GM12873 (cell line): ENCODE results near the gene MKLN1.

Experiments
- TF ChIP-seq, protein P1 (sequence below): IDR thresholded peaks from 2 replicates; pipeline ENCODE4 v1.5.1; 2012; ENCODE audit warnings: low read depth, mild to moderate bottlenecking, moderate library complexity, low read length, control low read depth; ENCODE audit not compliant: insufficient read depth; ENCODE audit errors: missing control alignments

The MKLN1 gene

GRCh38 chr7:131455546-131455945 is 127.9 kb downstream of the MKLN1 start:
- TF ChIP-seq, protein P1, sequence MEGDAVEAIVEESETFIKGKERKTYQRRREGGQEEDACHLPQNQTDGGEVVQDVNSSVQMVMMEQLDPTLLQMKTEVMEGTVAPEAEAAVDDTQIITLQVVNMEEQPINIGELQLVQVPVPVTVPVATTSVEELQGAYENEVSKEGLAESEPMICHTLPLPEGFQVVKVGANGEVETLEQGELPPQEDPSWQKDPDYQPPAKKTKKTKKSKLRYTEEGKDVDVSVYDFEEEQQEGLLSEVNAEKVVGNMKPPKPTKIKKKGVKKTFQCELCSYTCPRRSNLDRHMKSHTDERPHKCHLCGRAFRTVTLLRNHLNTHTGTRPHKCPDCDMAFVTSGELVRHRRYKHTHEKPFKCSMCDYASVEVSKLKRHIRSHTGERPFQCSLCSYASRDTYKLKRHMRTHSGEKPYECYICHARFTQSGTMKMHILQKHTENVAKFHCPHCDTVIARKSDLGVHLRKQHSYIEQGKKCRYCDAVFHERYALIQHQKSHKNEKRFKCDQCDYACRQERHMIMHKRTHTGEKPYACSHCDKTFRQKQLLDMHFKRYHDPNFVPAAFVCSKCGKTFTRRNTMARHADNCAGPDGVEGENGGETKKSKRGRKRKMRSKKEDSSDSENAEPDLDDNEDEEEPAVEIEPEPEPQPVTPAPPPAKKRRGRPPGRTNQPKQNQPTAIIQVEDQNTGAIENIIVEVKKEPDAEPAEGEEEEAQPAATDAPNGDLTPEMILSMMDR, result no peak

DNA sequence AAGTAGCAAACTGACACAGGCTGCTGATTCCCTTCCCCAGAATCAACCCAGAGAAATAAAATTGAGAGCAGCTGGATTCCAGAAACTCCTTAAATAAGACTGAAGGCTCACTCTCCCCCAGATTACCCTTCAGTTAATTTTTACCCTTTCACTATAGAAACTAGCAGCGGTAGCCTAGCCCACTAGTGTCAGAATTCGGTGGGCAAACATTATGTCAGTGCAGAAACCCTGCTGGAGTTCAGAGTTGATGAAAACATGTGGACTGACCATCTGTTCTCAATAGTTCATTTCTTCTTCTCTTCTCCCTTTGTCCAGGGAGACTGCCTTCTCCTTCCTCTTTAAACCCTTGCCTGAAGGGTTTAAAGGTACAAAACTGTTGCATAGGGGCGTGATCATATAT is 128.7 kb downstream of the MKLN1 start:
- TF ChIP-seq, protein P1, result no peak

DNA sequence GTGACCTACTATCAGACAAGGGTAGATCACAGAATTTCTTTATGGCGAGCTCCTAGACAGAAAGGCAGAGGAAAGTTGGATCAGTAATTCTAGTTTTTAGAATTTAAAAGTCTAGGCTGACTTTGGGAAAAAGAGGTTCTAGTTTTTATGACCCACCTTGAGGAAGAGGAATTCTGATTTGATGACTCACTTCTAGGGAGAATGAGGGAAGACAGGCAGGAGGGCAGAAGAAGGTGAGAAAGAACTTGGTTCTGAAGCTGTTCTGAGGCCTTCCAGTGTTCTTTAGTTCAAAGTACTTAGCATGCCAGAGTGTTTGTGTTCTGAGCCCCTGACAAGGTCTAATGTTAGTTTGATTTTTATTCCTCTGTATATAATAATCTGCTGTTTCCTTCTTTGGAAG is 131.6 kb downstream of the MKLN1 start:
- TF ChIP-seq, protein P1, result no peak

DNA sequence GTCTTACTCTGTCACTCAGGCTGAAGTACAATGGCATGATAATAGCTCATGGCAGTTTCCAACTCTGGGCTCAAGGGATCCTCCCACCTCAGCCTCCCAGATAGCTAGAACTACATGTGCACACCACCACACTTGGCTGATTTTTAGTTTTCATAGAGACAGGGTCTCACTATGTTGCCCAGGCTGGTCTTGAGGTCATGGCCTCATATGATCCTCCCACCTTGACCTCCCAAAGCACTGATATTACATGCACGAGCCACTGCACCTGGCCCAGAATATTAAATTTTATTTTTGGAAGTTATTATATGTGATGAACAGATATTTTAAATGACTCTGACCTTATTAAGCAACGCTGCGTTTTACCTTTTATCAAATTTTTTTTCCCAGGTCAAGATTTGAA is 134.4 kb downstream of the MKLN1 start:
- TF ChIP-seq, protein P1, result no peak

GRCh38 chr7:131466735-131467365 is 139.2 kb downstream of the MKLN1 start:
- TF ChIP-seq, protein P1, result no peak

DNA sequence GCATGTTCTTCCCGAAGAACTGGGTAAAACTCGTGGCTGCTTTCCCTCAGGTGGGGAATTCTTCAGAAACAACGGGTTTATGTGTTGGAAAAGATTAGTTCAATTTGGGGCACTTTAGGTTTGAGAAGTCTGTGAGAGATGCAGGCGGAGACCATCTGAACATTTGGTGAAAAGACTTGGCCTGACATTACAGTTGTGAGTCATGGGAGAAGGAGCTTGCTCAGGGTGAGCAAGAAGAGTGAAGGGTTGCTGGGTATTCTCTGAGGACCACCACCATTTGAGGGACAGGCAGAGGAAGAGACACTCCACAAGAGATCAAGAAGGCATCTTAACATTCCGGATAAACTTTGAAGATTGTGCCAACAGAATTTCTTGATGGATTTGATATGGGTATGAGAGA is 140.1 kb downstream of the MKLN1 start:
- TF ChIP-seq, protein P1, result no peak

DNA sequence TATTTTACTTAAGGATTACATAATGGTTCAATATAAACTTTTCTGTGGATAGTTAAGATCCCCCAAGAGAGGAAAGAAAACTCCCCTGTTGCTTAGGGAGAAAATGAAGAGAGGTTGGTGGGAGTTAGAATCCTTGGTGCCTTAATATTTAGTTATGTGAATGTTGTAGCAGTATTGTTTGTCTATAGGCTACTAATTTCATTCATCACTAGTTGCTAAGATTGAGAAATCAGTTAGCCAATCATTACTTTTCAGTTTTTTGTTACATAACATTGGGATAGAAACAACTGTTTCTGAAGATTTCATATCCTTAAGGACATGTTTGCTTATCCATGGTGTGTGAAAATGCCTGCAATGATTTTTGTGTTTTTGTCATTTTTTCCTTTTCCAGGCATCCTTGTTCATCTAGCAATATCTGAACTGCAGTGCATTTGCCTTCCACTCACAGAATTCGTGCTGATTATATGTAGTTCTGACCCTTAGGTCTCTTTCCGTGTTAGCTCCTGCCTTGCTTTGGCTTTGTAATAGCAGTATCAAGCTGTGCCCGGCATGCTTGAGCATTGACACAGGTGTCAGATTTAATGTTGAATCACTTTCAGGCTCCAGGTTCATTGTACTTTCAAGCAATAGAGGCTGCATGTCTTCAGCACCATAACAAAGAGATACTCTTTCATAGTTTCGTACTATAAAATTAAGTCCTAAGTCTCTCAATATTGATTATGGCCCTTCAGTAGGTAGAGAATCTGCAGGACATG is 143.8 kb downstream of the MKLN1 start:
- TF ChIP-seq, protein P1, result no peak
